Fibroblast of mammary gland (primary cell): ENCODE results near the gene HPF1.
"Not testable (repeated sequence)": the region's sequence is repeated elsewhere in the genome, so short reads cannot be mapped to it uniquely, and the experiment has no call there.

Experiments used
- DNase-seq: peaks from one replicate; pipeline ENCODE4 v3.0.0-alpha.2; 2010; ENCODE audit warnings: low read depth
- H3K4me3 ChIP-seq: 2 replicates; pipeline ENCODE4 v1.5.1; 2011; ENCODE audit warnings: low read depth, mild to moderate bottlenecking, low read length, moderate library complexity; ENCODE audit not compliant: control insufficient read depth
- CTCF ChIP-seq: conservative IDR thresholded peaks from 2 replicates; pipeline ENCODE4 v1.5.1; 2011; ENCODE audit warnings: low read depth, low read length, inconsistent platforms; ENCODE audit not compliant: control insufficient read depth, insufficient read depth

Gene HPF1

DNA sequence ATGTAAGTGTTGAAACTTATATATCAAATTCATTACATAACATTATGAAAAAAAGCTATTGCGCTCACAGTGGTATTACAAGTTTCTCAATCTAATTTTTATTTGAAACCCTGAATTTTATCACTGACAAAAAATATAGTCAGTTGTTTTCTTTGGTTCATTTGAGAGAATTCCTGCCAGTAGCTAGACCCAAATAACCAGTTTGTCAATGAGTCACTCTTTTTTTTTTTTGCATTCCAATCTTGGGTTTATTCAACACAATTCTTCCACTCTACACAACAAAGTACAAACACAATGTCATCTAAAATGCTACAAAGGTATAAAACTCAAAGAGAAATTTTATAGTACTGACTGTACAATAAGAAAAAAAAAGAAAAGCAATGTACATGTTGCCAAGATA lies 13.1 kb downstream of the HPF1 start:
- no peak for TF ChIP-seq CTCF
- H3K4me3 ChIP-seq = no peak overlapping the region
- DNase-seq = peak; percentile 20

- no peak for TF ChIP-seq CTCF
- peak; percentile 34 for DNase-seq
- no peak overlapping the region for H3K4me3 ChIP-seq
Observed at GRCh38 chr4:169741569-169741968, 16.2 kb downstream of the HPF1 start.

GRCh38 chr4:169738604-169739003 lies 19.1 kb downstream of the HPF1 start:
- not testable (repeated sequence) for DNase-seq, H3K4me3 ChIP-seq

DNA sequence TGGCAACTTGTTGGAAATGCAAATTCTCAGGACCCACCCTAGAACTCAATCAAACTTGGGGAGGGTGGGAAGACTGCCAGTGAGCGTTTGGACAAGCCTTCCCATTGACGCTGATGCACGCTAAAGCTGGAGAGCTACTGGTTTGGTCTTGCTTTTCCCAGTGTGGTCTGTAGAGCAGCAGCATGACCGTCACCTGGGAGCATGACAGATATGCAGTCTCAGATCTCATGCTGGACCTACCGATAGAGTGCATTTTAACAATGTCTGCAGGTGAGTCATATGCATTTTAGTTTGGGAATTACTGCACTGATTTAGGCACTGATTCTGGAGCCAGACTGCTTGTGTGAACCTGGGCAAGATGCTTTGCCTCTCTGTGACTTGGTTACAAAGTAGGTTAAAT lies 27.2 kb downstream of the HPF1 start:
- no peak for DNase-seq
- no peak for TF ChIP-seq CTCF
- no peak overlapping the region for H3K4me3 ChIP-seq

DNA sequence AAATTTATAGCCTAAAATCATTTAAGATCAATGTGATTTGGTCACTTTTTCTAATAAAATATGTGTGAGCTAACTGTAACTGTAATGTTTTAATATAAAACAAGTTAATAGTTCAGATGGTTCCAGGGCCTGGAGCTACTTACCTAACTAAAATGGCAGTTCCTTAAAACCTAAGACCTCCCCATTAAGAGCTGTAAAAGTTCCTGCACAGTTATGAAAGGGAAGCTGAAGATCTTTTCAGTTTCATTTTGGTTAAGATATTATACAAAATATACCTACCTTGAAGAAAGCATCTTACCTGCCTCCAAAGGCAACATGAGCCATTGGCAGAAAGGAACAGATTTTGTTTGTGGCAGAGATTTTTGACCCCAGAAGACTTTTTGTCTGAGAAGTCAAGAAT lies 30.1 kb downstream of the HPF1 start:
- no peak overlapping the region for H3K4me3 ChIP-seq
- TF ChIP-seq CTCF = no peak
- DNase-seq = no peak

DNA sequence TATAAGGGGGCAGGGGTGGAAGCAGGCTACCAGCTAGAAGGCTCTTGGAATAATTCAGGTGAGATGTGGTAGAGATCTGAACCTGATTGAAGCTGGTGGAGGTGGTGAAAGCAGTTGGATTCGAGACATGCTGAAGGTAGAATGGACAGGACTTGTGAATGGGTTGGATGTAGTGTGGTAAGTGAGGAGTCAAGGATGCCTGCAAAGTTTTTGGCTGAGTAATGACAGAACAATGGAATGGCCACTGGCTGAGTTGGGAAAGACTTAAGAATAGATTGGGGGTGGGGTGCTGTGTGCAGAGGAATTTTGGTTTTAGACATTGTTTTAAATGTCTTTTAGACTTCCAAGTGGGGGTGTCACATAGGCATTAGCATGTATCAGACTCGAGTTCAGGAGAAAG lies 33.5 kb downstream of the HPF1 start:
- no peak for TF ChIP-seq CTCF
- peak; percentile 52 for DNase-seq
- H3K4me3 ChIP-seq = no peak overlapping the region

DNA sequence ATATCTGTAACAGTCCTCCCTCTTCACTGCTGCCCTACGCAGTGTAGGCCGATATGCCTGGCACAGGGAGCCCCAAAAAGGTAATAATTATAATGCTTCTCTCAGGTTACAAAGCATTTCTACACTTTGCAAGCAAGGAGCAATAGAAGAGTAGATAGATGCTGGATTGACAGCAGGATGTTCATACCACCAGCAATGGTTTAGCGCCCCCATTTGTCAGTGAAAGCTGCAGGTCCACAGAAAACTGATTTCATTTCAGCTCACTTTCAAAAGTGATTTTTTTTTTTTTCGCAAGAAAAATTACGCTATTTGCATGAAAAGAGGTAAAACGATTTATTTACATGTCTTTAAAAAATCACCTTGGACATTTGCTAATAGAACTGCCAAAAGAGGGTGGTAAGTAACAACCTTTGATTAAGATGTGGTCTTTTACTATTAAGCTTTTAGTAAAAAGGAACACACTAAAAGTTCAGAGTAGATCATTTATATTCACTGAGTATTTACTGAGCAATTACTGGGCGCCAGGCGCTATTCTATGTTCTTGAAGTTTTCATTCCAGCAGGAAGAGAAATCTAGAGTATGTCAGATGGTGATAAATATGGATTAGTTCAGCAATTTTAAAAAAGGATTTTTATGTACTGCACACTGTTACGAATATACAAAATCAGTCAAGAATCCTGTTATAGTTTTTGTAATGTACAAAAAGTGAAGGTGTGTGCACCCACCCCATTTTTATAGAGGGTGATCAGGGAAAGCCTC lies 34.4 kb downstream of the HPF1 start:
- DNase-seq = peak; percentile 28
- peak; percentile 14 for TF ChIP-seq CTCF
- no peak overlapping the region for H3K4me3 ChIP-seq
